Measurements from ENCODE around the gene TNNC1.

GRCh38 chr3:52483577-52484381 lies 29.9 kb upstream of the TNNC1 start:
- no peak for TF ChIP-seq CTCF (IDR thresholded peaks at IDR 0.05)
- TF ChIP-seq EZH2 (IDR thresholded peaks at IDR 0.05; ENCODE audit: borderline replicate concordance, insufficient read depth, low read depth, low read length, poor library complexity, severe bottlenecking) = no peak
